HL-60 (cell line): ENCODE measurements around the gene TSPEAR.

Experiments
- GABPA ChIP-seq: IDR thresholded peaks from 2 replicates; pipeline ENCODE4 v1.6.1; 2012; ENCODE audit warnings: low read depth
- POLR2AphosphoS5 ChIP-seq: IDR thresholded peaks from 2 replicates; pipeline ENCODE4 v1.6.1; 2012; ENCODE audit warnings: low read depth
- SPI1 ChIP-seq: IDR thresholded peaks from 2 replicates; pipeline ENCODE4 v1.6.1; 2012; ENCODE audit warnings: low read depth, mild to moderate bottlenecking, borderline replicate concordance
- TF ChIP-seq, protein P1 (sequence below): IDR thresholded peaks from one replicate; pipeline ENCODE4 v1.5.1; 2011; ENCODE audit warnings: low read length, control low read depth, inconsistent platforms; ENCODE audit not compliant: insufficient read depth
- TF ChIP-seq, protein P2 (sequence below): IDR thresholded peaks from 2 replicates; pipeline ENCODE4 v1.6.1; 2012; ENCODE audit warnings: low read depth; ENCODE audit not compliant: insufficient replicate concordance

DNA sequence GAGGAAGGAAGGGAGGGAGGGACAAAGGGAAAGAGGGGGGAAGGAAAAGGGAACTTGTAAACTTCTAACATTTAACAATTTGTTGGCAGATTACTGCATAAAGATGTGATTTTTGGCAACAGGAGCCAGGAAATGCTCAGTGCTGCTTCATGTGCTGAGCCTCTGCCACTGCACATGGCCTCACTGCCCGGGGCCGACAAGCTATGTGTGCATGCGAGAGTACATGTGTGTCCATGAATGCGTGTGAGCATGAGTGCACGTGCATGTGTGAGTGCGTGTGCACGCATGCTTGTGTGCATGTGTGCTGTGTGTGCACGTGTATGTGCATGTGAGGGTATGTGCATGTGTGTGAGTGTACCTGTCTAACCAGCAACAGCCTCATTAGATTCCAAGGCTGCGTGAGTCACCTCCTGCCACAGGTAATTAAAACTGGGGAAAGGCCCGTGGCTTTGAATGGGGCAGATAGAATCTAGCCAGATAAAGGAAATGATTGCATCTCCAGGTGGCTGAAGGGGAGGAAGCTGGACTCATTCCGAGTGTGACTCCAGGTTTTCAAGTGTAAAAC lies 41.4 kb upstream of the TSPEAR start:
- TF ChIP-seq, protein P1, sequence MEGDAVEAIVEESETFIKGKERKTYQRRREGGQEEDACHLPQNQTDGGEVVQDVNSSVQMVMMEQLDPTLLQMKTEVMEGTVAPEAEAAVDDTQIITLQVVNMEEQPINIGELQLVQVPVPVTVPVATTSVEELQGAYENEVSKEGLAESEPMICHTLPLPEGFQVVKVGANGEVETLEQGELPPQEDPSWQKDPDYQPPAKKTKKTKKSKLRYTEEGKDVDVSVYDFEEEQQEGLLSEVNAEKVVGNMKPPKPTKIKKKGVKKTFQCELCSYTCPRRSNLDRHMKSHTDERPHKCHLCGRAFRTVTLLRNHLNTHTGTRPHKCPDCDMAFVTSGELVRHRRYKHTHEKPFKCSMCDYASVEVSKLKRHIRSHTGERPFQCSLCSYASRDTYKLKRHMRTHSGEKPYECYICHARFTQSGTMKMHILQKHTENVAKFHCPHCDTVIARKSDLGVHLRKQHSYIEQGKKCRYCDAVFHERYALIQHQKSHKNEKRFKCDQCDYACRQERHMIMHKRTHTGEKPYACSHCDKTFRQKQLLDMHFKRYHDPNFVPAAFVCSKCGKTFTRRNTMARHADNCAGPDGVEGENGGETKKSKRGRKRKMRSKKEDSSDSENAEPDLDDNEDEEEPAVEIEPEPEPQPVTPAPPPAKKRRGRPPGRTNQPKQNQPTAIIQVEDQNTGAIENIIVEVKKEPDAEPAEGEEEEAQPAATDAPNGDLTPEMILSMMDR = no peak
- TF ChIP-seq, protein P2, sequence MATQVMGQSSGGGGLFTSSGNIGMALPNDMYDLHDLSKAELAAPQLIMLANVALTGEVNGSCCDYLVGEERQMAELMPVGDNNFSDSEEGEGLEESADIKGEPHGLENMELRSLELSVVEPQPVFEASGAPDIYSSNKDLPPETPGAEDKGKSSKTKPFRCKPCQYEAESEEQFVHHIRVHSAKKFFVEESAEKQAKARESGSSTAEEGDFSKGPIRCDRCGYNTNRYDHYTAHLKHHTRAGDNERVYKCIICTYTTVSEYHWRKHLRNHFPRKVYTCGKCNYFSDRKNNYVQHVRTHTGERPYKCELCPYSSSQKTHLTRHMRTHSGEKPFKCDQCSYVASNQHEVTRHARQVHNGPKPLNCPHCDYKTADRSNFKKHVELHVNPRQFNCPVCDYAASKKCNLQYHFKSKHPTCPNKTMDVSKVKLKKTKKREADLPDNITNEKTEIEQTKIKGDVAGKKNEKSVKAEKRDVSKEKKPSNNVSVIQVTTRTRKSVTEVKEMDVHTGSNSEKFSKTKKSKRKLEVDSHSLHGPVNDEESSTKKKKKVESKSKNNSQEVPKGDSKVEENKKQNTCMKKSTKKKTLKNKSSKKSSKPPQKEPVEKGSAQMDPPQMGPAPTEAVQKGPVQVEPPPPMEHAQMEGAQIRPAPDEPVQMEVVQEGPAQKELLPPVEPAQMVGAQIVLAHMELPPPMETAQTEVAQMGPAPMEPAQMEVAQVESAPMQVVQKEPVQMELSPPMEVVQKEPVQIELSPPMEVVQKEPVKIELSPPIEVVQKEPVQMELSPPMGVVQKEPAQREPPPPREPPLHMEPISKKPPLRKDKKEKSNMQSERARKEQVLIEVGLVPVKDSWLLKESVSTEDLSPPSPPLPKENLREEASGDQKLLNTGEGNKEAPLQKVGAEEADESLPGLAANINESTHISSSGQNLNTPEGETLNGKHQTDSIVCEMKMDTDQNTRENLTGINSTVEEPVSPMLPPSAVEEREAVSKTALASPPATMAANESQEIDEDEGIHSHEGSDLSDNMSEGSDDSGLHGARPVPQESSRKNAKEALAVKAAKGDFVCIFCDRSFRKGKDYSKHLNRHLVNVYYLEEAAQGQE = no peak
- no peak for TF ChIP-seq GABPA
- TF ChIP-seq POLR2AphosphoS5 = no peak
- no peak for TF ChIP-seq SPI1
